Suppressor macrophage treated with lipopolysaccharide for 4 hours (primary cell): ENCODE results near the gene GNL3L.
"Not testable (repeated sequence)": the region's sequence is repeated elsewhere in the genome, so short reads cannot be mapped to it uniquely, and the experiment has no call there.

Source experiments
- DNase-seq: peaks from one replicate; pipeline ENCODE4 v3.0.0-alpha.2; 2020

The GNL3L gene

GRCh38 chrX:54529552-54530356 lies at the start of gene GNL3L:
Gene GNL3L, plus strand, starts transcription at chrX:54530219. Its CDS starts 2,348 bp downstream, at chrX:54532567.
- peak; percentile 83 for DNase-seq

GRCh38 chrX:54482839-54483593 lies 47.0 kb upstream of the GNL3L start:
- DNase-seq: no peak

GRCh38 chrX:54483946-54484345 lies 46.1 kb upstream of the GNL3L start:
- DNase-seq: no peak

GRCh38 chrX:54484666-54485065 lies 45.4 kb upstream of the GNL3L start:
- no peak for DNase-seq

GRCh38 chrX:54489819-54490218 lies 40.2 kb upstream of the GNL3L start:
- not testable (repeated sequence) for DNase-seq

- DNase-seq: no peak
Measured at GRCh38 chrX:54492340-54492739, 37.7 kb upstream of the GNL3L start.

GRCh38 chrX:54494166-54494988 lies 35.6 kb upstream of the GNL3L start:
- DNase-seq: no peak

GRCh38 chrX:54494989-54495813 lies 34.8 kb upstream of the GNL3L start:
- no peak for DNase-seq

GRCh38 chrX:54495814-54496516 lies 34.1 kb upstream of the GNL3L start, which contains the start of gene FGD1:
Gene FGD1, minus strand, starts transcription at chrX:54496234. Its CDS starts 802 bp downstream, at chrX:54495432.
- DNase-seq: peak; percentile 23

- DNase-seq: no peak
Measured at GRCh38 chrX:54496517-54496852, 33.5 kb upstream of the GNL3L start.

GRCh38 chrX:54496936-54497335 lies 33.1 kb upstream of the GNL3L start:
- no peak for DNase-seq

- DNase-seq: no peak
Measured at GRCh38 chrX:54509400-54509799, 20.6 kb upstream of the GNL3L start.

- DNase-seq: no peak
Measured at GRCh38 chrX:54529151-54529550, 868 bp upstream of the GNL3L start.

- peak; percentile 3 for DNase-seq
Measured at GRCh38 chrX:54530357-54530900, 410 bp downstream of the GNL3L start.

GRCh38 chrX:54534271-54534670 lies 4.3 kb downstream of the GNL3L start:
- DNase-seq: no peak

GRCh38 chrX:54540289-54540688 lies 10.3 kb downstream of the GNL3L start:
- DNase-seq: no peak

GRCh38 chrX:54542239-54542638 lies 12.2 kb downstream of the GNL3L start:
- not testable (repeated sequence) for DNase-seq

- no peak for DNase-seq
Measured at GRCh38 chrX:54550821-54551220, 20.8 kb downstream of the GNL3L start.

- no peak for DNase-seq
Measured at GRCh38 chrX:54551801-54552200, 21.8 kb downstream of the GNL3L start.

- DNase-seq: not testable (repeated sequence)
Measured at GRCh38 chrX:54555006-54555405, 25.0 kb downstream of the GNL3L start.

- no peak for DNase-seq
Measured at GRCh38 chrX:54560411-54560810, 30.4 kb downstream of the GNL3L start.
